HepG2 (cell line): Measurements from ENCODE around the gene FETUB. TPM values are rescaled to one million over a fixed set of nuclear protein-coding genes. Genes with fewer than 3 reads are reported as not detected.
A peak's percentile ranks its signal among the peaks of the same experiment; 100 is the strongest.

Experiments
- ATAC-seq: fragments of 200-7000 bp; cut with Tn5 transposase; 3 replicates; pipeline ENCODE4 v1.9.1; 2020; ENCODE audit warnings: mild to moderate bottlenecking, moderate library complexity
- BruUV-seq: library from RNA; stranded (reverse); fragments of 400-500 nt; replicated peaks from 2 replicates; lab custom pipeline; 2021; lab: Mats Ljungman, UMichigan
- CTCF ChIA-PET: fragments of 300-600 bp; formaldehyde crosslinking; extraction: SDS; loops from one replicate; lab custom pipeline; 2021; ENCODE audit warnings: low total read pairs, inconsistent platforms, low intra/inter-chr PET ratio; lab: Yijun Ruan, JAX
- POLR2A ChIA-PET: fragments of 350-600 bp; sonication (Branson Sonifier 250); formaldehyde crosslinking; loops from one replicate; lab custom pipeline; 2020; ENCODE audit warnings: antibody characterized with exemption, inconsistent platforms; lab: Yijun Ruan, JAX
- DNase-seq: peaks from one replicate; pipeline ENCODE4 v3.0.0-alpha.2; 2015; ENCODE audit warnings: low spot score
- FAIRE-seq: peaks from 3 replicates; lab custom pipeline; 2011; peaks lifted over from hg19 to GRCh38; lab: Jason Lieb, UNC
- H2AFZ ChIP-seq: one replicate; pipeline ENCODE4 v1.6.1; 2011; ENCODE audit warnings: low read length, inconsistent platforms
- H3K27ac ChIP-seq: fragments of 300-600 bp; 3 replicates; pipeline ENCODE4 v1.8.0; 2011; ENCODE audit warnings: mixed run types, mild to moderate bottlenecking, mixed read lengths, low read length, inconsistent platforms; ENCODE audit not compliant: insufficient read depth; ENCODE audit errors: extremely low read length
- H3K27me3 ChIP-seq, 2 experiments: fragments of 200-600 bp in 1 of 2; 2 replicates in 1 of 2; 3 replicates in 1 of 2; pipeline versions ENCODE4 v1.6.0 to v1.8.0; 2011; ENCODE audit warnings: low read length in 2 of 2, mild to moderate bottlenecking in 2 of 2, moderate library complexity in 2 of 2, inconsistent platforms in 1 of 2; ENCODE audit not compliant: insufficient read depth in 2 of 2, control insufficient read depth in 1 of 2
- H3K36me3 ChIP-seq, 2 experiments: fragments of 200-600 bp in 1 of 2; replicated peaks in 1 of 2; 2 replicates in 1 of 2; 3 replicates in 1 of 2; pipeline versions ENCODE4 v1.5.1 to v1.8.0; 2011; ENCODE audit warnings: low read length in 2 of 2, inconsistent platforms in 1 of 2; ENCODE audit not compliant: insufficient read depth in 2 of 2, control insufficient read depth in 1 of 2
- H3K4me1 ChIP-seq: 2 replicates; pipeline ENCODE4 v1.5.1; 2012; ENCODE audit warnings: low read length, inconsistent platforms; ENCODE audit not compliant: insufficient read depth
- H3K4me2 ChIP-seq: 2 replicates; pipeline ENCODE4 v1.6.0; 2011; ENCODE audit warnings: low read depth, low read length, inconsistent platforms
- H3K4me3 ChIP-seq, 3 experiments: fragments of 200-600 bp in 1 of 3; sonication (generic), shearing (Covaris generic) in 1 of 3; replicated peaks in 1 of 3; 2 replicates each; pipeline ENCODE4 v1.5.1; 2011 to 2016; ENCODE audit warnings: low read length in 3 of 3, inconsistent platforms in 2 of 3, low read depth in 2 of 3, mild to moderate bottlenecking in 2 of 3, control low read depth in 1 of 3, mixed read lengths in 1 of 3; ENCODE audit not compliant: insufficient read depth in 1 of 3
- H3K79me2 ChIP-seq: one replicate; pipeline ENCODE4 v1.6.1; 2011; ENCODE audit warnings: low read length, inconsistent platforms; ENCODE audit not compliant: insufficient read depth
- H3K9ac ChIP-seq: 2 replicates; pipeline ENCODE4 v1.6.0; 2011; ENCODE audit warnings: mild to moderate bottlenecking, low read depth, low read length, inconsistent platforms; ENCODE audit not compliant: insufficient read depth
- H3K9me3 ChIP-seq: 2 replicates; pipeline ENCODE4 v1.5.1; 2012; ENCODE audit warnings: mild to moderate bottlenecking, low read length
- H4K20me1 ChIP-seq: 2 replicates; pipeline ENCODE4 v1.6.0; 2011; ENCODE audit warnings: inconsistent platforms, mild to moderate bottlenecking, low read length, moderate library complexity; ENCODE audit not compliant: insufficient read depth
- BCL6 ChIP-seq: IDR thresholded peaks from 2 replicates; pipeline ENCODE4 v1.6.1; 2016; ENCODE audit warnings: missing genetic modification reagents, missing compliant biosample characterization
- CCAR2 ChIP-seq: fragments of 200-400 bp; formaldehyde crosslinking; optimal IDR thresholded peaks from 2 replicates; pipeline ENCODE3; 2018; ENCODE audit warnings: low read depth, mild to moderate bottlenecking, low read length, moderate library complexity
- HNRNPK ChIP-seq: fragments of 200-400 bp; formaldehyde crosslinking; IDR thresholded peaks from 2 replicates; pipeline ENCODE4 v1.6.1; 2018; ENCODE audit warnings: low read length, low read depth, moderate library complexity, mild to moderate bottlenecking; ENCODE audit not compliant: poor library complexity, severe bottlenecking
- KMT2B ChIP-seq: IDR thresholded peaks from 2 replicates; pipeline ENCODE4 v1.6.1; 2016; ENCODE audit warnings: missing genetic modification reagents, missing compliant biosample characterization
- MED1 ChIP-seq: sonication (generic); formaldehyde crosslinking; IDR thresholded peaks from 2 replicates; pipeline ENCODE4 v1.4.0; 2020; ENCODE audit warnings: missing genetic modification reagents
- NFIC ChIP-seq: IDR thresholded peaks from 2 replicates; pipeline ENCODE4 v1.6.1; 2012; ENCODE audit warnings: mild to moderate bottlenecking, low read length, inconsistent platforms
- PAF1 ChIP-seq: IDR thresholded peaks from 2 replicates; pipeline ENCODE4 v1.6.1; 2016; ENCODE audit warnings: missing genetic modification reagents, missing compliant biosample characterization
- POLR2A ChIP-seq, 2 experiments: IDR thresholded peaks; 2 replicates each; pipeline ENCODE4 v1.6.1; 2011; ENCODE audit warnings: low read depth in 2 of 2, low read length in 2 of 2, mild to moderate bottlenecking in 1 of 2, moderate library complexity in 1 of 2; ENCODE audit not compliant: insufficient read depth in 1 of 2
- POLR2AphosphoS5 ChIP-seq: IDR thresholded peaks from 2 replicates; pipeline ENCODE4 v1.6.1; 2012; ENCODE audit warnings: low read depth, low read length
- POLR2G ChIP-seq: fragments of 200-400 bp; formaldehyde crosslinking; IDR thresholded peaks from 2 replicates; pipeline ENCODE4 v1.6.1; 2018; ENCODE audit warnings: mild to moderate bottlenecking, low read depth, low read length, moderate library complexity
- SMAD9 ChIP-seq: sonication (generic); formaldehyde crosslinking; IDR thresholded peaks from 2 replicates; pipeline ENCODE4 v1.5.1; 2020; ENCODE audit warnings: mild to moderate bottlenecking, missing genetic modification reagents
- SPEN ChIP-seq: sonication (generic); formaldehyde crosslinking; IDR thresholded peaks from 2 replicates; pipeline ENCODE4 v1.5.1; 2020; ENCODE audit warnings: low read depth, mild to moderate bottlenecking, missing genetic modification reagents
- ZNF3 ChIP-seq: IDR thresholded peaks from 2 replicates; pipeline ENCODE4 v1.7.0; 2017; ENCODE audit warnings: inconsistent platforms
- ZNF329 ChIP-seq: sonication (generic); formaldehyde crosslinking; IDR thresholded peaks from 2 replicates; pipeline ENCODE4 v1.9.0; 2021; ENCODE audit warnings: low read depth, mild to moderate bottlenecking, missing genetic modification reagents
- ZNF605 ChIP-seq: sonication (generic); formaldehyde crosslinking; IDR thresholded peaks from 2 replicates; pipeline ENCODE4 v1.8.0; 2022; ENCODE audit warnings: mild to moderate bottlenecking, missing genetic modification reagents
- ZNF850 ChIP-seq: sonication (generic); formaldehyde crosslinking; conservative IDR thresholded peaks from 2 replicates; pipeline ENCODE4 v1.9.0; 2021; ENCODE audit warnings: mild to moderate bottlenecking, missing genetic modification reagents
- WGBS: methylation state at CpG from one replicate; pipeline ENCODE4 v1.1.6; 2017; ENCODE audit warnings: low lambda C conversion rate; 5-methylcytosine and 5-hydroxymethylcytosine counted together
- in situ Hi-C: cut with HindIII; loops from 2 replicates; pipeline ENCODE4 v1.10.0; 2017; ENCODE audit warnings: low pct_unique_long_range_greater_than_20kb; ENCODE audit not compliant: extremely low pct_ligation_motif_present
- intact Hi-C: fragments of 100-400 bp; cut with micrococcal nuclease; formaldehyde crosslinking; loops from one replicate; pipeline ENCODE4 v1.10.0; 2022; ENCODE audit not compliant: unreplicated experiment
- polyA plus RNA-seq, 8 experiments: library from polyadenylated mRNA; depleted of rRNA in 3 of 8; stranded (reverse) in 7 of 8; unstranded in 1 of 8; fragments of >200 nt; fragmentation: Illumina TruSeq in 4 of 8; extraction: Trizol in 4 of 8; gene quantifications; 2 replicates each; pipeline versions ENCODE4 v1.2.1 to v1.2.3, GENCODE V29; 2011 to 2016; ENCODE audit warnings: low read depth in 4 of 8, missing spikeins in 1 of 8, mixed read lengths in 1 of 8; ENCODE audit not compliant: insufficient read depth in 1 of 8
- total RNA-seq, 5 experiments: library from RNA; depleted of rRNA; stranded (reverse); fragments of >200 nt; fragmentation: Illumina TruSeq; extraction: Trizol; gene quantifications; 2 replicates each; pipeline ENCODE4 v1.2.3, GENCODE V29; 2016; ENCODE audit warnings: low read depth in 1 of 5
- TF ChIP-seq, protein P1 (sequence below): sonication (generic); formaldehyde crosslinking; IDR thresholded peaks from 2 replicates; pipeline ENCODE4 v1.4.0; 2020; ENCODE audit warnings: missing genetic modification reagents
- TF ChIP-seq, protein P2 (sequence below): IDR thresholded peaks from 2 replicates; pipeline ENCODE4 v1.6.1; 2016; ENCODE audit warnings: missing compliant biosample characterization, missing genetic modification reagents, borderline replicate concordance
- TF ChIP-seq, protein P3 (sequence below): sonication (generic); formaldehyde crosslinking; IDR thresholded peaks from 2 replicates; pipeline ENCODE4 v1.4.0; 2020; ENCODE audit warnings: missing genetic modification reagents, mild to moderate bottlenecking, borderline replicate concordance

FETUB gene
- total and polyA plus RNA-seq, 2 of the 13 experiments (the other 11 are each of a cell fraction or from before 2014, with no cell fraction given), result 2.1 to 4.4 TPM

DNA sequence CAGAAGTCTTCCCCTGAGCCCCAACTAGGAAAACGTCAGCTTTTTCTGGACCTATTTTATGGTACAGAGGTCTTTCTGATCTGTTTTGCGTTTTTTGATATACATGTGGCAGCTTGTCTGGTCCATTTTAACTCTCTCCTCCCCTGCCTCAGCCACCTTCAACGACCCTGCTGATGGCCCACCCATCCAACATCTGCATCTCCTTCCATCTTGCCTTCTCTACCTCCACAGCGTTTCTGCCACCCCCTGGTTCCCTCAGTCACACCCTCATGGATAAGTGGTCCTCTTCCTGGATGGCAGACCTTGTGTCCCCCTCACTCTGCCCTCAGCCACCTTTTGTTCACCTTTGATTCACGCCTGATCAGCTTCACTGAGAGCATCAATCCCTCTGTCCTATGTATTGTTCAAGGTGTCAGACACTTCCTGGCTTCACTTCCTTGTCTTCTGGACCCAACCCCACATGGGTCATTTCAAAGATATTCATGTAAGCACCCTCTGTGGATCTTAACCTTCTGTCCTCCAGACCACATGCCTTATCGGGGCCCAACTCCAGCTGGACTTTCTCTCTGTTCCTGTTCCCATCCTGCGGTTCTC lies 13.8 kb upstream of the FETUB start (continued):
- peak; percentile 14 for TF ChIP-seq CCAR2
- TF ChIP-seq SMAD9, result no peak
- no peak for TF ChIP-seq BCL6 (CRISPR knock-in tag)
- no peak for TF ChIP-seq ZNF3
- TF ChIP-seq POLR2A (IDR thresholded peaks at IDR 0.05; ENCODE audit: insufficient read depth in 1 of 2, low read depth in 2 of 2, low read length in 2 of 2), result peak in 1 of 2 experiments; percentile 54; a peak in 3 of 4 replicates
- TF ChIP-seq POLR2G, result peak; percentile 42
- TF ChIP-seq MED1 (CRISPR knock-in tag), result no peak

DNA sequence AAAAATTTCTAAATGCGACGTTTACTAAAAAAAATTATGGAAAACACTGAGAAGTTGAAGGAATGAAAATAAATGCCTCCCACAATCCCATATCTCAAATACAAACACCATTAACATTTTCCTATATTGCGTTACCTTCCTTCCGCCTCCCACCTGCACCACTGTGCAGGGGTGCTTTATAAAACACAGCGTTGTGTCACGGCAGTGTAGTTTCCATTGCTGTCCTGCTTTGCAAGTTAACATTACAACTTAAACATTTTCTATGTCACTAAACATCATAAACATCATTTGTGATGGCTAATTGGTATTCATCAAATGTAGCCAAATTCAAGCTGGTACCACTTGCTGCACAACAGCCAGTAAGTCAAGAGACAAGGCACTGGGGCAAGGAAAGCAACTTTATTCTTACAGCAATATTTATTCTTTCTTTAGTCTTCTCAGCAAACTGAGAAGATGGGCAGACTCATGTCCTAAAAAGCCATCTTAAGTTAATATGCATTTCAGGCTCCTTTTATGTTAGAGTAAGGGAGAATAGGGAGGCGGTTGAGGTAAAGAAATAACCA lies 12.3 kb upstream of the FETUB start:
- Histone ChIP-seq H3K36me3 (0 out of 5 replicates have a peak, but pooled peaks cover 0 to 2% of the 10 kb centered on the region in 2 experiments), H3K27me3 (no peaks in the 10 kb centered on the region), H3K79me2 (no peaks in the 10 kb centered on the region), H3K4me2 (no peak overlapping the region), H3K4me1 (peaks cover 32% of the 10 kb centered on the region), H4K20me1 (peaks cover 21% of the 10 kb centered on the region), H3K4me3 (no peak overlapping the region), H3K9me3 (no peaks in the 10 kb centered on the region), H3K9ac (no peak overlapping the region), H3K27ac (no peak overlapping the region), H2AFZ (no peak overlapping the region)
- peak; percentile 1; the same call in 1 of the 3 replicates for ATAC-seq
- DNase-seq, result no peak
- CTCF ChIA-PET, result no interaction called here
- FAIRE-seq, result no peak
- BruUV-seq, result no TSS peak
- 96% methylated on average over 7 of the region's 7 CpGs for WGBS
- POLR2A ChIA-PET, result no interaction called here
- in situ Hi-C loops, result no loop called here
- intact Hi-C loops, result no loop called here
- TF ChIP-seq KMT2B (CRISPR knock-in tag) (no peak), NFIC (peak; percentile 55; the same call in 1 of the 2 replicates), POLR2A (IDR thresholded peaks at IDR 0.05; ENCODE audit: insufficient read depth in 1 of 2, low read depth in 2 of 2, low read length in 2 of 2) (peak in 1 of 2 experiments; percentile 42; a peak in 1 of 4 replicates), HNRNPK (peak; percentile 55), POLR2AphosphoS5 (peak; percentile 69), ZNF605 (CRISPR knock-in tag) (no peak), ZNF850 (CRISPR knock-in tag) (no peak), SPEN (CRISPR knock-in tag) (no peak), ZNF329 (CRISPR knock-in tag) (no peak), PAF1 (CRISPR knock-in tag) (peak; percentile 73)
- TF ChIP-seq, protein P1, sequence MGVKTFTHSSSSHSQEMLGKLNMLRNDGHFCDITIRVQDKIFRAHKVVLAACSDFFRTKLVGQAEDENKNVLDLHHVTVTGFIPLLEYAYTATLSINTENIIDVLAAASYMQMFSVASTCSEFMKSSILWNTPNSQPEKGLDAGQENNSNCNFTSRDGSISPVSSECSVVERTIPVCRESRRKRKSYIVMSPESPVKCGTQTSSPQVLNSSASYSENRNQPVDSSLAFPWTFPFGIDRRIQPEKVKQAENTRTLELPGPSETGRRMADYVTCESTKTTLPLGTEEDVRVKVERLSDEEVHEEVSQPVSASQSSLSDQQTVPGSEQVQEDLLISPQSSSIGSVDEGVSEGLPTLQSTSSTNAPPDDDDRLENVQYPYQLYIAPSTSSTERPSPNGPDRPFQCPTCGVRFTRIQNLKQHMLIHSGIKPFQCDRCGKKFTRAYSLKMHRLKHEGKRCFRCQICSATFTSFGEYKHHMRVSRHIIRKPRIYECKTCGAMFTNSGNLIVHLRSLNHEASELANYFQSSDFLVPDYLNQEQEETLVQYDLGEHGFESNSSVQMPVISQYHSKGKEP (CRISPR knock-in tag), result no peak
- TF ChIP-seq, protein P2, sequence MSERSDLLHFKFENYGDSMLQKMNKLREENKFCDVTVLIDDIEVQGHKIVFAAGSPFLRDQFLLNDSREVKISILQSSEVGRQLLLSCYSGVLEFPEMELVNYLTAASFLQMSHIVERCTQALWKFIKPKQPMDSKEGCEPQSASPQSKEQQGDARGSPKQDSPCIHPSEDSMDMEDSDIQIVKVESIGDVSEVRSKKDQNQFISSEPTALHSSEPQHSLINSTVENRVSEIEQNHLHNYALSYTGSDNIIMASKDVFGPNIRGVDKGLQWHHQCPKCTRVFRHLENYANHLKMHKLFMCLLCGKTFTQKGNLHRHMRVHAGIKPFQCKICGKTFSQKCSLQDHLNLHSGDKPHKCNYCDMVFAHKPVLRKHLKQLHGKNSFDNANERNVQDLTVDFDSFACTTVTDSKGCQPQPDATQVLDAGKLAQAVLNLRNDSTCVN (CRISPR knock-in tag), result no peak
- TF ChIP-seq, protein P3, sequence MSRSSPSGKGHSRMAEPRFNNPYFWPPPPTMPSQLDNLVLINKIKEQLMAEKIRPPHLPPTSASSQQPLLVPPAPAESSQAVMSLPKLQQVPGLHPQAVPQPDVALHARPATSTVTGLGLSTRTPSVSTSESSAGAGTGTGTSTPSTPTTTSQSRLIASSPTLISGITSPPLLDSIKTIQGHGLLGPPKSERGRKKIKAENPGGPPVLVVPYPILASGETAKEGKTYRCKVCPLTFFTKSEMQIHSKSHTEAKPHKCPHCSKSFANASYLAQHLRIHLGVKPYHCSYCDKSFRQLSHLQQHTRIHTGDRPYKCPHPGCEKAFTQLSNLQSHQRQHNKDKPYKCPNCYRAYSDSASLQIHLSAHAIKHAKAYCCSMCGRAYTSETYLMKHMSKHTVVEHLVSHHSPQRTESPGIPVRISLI (CRISPR knock-in tag), result no peak
